ENCODE data around the gene MTMR2. TPM values are rescaled to one million over a fixed set of nuclear protein-coding genes. Genes with fewer than 3 reads are reported as not detected.

The MTMR2 gene
- total RNA-seq, 1 donor from 2014 or later = 14.7 TPM

DNA sequence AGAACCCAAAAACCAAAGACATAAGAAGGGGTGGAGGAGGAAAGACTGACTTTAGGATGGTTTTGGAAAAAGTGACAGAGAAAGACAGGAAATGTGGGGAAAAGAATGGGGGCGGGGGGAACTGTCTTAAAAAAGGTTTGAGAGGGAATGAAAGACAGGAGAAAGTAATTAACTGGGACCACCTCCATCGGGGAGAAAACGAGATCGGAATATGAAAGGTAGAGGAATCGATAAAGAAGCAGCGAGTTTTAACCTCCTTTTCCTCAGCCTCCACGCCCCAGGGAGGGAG lies 524 bp downstream of the MTMR2 start:
- TF ChIP-seq, protein P1, sequence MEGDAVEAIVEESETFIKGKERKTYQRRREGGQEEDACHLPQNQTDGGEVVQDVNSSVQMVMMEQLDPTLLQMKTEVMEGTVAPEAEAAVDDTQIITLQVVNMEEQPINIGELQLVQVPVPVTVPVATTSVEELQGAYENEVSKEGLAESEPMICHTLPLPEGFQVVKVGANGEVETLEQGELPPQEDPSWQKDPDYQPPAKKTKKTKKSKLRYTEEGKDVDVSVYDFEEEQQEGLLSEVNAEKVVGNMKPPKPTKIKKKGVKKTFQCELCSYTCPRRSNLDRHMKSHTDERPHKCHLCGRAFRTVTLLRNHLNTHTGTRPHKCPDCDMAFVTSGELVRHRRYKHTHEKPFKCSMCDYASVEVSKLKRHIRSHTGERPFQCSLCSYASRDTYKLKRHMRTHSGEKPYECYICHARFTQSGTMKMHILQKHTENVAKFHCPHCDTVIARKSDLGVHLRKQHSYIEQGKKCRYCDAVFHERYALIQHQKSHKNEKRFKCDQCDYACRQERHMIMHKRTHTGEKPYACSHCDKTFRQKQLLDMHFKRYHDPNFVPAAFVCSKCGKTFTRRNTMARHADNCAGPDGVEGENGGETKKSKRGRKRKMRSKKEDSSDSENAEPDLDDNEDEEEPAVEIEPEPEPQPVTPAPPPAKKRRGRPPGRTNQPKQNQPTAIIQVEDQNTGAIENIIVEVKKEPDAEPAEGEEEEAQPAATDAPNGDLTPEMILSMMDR (IDR thresholded peaks at IDR 0.05) = no peak
- peak overlapping the region; percentile 86 for H3K4me3 ChIP-seq
- no peaks in the 10 kb centered on the region for H3K36me3 ChIP-seq
- intact Hi-C loops (cut with DNase I) = loop anchor here (5.0 to 10.0 kb wide), 3 partner anchors 71 to 321 kb away; no protein-coding TSS in a partner anchor
- no peaks in the 10 kb centered on the region for H3K9me3 ChIP-seq
- peak overlapping the region; percentile 94 to 98 for H3K27ac ChIP-seq
- peaks cover 0 to 11% of the 10 kb centered on the region in 2 donors for H3K4me1 ChIP-seq
- no peaks in the 10 kb centered on the region for H3K27me3 ChIP-seq
- DNase-seq (ENCODE audit: low spot score in 2 of 2) = no peak

DNA sequence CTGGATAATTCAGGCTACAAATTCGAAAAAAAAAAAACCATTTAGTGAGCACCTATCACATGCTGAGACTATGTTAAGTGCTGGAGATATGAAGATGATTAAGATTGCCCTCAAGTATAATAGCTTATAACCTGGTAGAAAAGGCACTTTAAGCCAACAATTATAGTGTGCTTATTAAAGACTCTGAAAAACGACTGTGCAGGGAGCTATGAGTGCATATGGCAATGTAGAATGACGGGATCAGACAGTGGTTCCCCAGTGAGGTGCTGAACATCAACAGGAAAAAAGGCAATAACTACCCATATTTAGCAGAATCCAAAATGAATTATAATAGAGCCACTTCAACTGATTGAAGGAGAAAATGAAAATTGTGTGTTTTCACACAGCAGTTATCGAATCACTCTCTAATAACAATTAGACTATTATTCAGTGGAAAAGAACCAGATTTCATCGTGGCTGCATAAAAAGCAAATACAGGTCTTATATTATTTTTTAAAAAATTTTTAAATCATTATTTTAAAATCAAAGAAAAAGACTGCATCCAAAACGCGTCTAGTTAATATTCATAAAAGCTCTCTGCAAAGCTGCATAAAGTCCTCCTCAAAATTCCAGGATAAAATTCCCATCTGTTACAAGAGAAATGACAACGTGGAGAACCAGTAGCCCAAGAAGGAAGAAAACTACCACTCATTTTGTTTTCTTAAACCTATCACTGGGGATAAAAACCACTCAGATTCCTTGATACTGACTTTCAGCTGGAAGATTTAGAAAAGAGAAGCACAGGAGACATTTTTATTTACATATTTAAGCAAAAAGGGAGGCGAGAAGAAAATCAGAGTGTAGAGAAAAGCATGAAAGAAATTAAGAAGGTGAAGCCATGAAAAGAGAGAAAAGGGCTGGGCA lies 1.1 kb downstream of the MTMR2 start:
- no peaks in the 10 kb centered on the region for H3K27me3 ChIP-seq
- H3K4me3 ChIP-seq = peak overlapping the region; percentile 86
- TF ChIP-seq, protein P1 (IDR thresholded peaks at IDR 0.05) = no peak
- H3K36me3 ChIP-seq = no peaks in the 10 kb centered on the region
- DNase-seq (ENCODE audit: low spot score in 2 of 2) = no peak
- intact Hi-C loops (cut with DNase I) = loop anchor here (5.0 to 10.0 kb wide), 3 partner anchors 70 to 322 kb away; no protein-coding TSS in a partner anchor
- no peaks in the 10 kb centered on the region for H3K9me3 ChIP-seq
- H3K27ac ChIP-seq = peak overlapping the region; percentile 94 to 98
- H3K4me1 ChIP-seq = peaks cover 4 to 11% of the 10 kb centered on the region in 2 donors

DNA sequence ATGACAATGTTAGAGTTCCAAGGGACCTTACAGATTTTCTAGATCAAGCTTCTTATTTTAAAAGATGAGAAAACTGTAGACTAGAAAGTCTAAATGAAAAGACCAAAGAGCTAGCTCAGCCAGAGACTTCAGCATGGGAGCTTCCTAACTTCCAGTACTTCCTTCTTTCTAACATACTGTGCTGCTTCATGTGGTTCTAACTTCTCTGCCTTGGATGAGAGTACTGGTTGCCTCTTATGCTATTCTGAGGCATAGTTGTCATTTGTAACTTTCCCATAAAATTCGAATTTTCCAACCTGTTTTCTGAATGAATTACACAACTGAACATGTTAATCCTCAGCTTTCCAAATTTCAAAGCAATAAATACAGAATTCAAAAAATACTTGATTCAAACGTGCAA lies 1.8 kb downstream of the MTMR2 start:
- H3K4me3 ChIP-seq = peak overlapping the region in 1 of 2 donors; percentile 86
- no peaks in the 10 kb centered on the region for H3K9me3 ChIP-seq
- H3K27me3 ChIP-seq = no peaks in the 10 kb centered on the region
- H3K4me1 ChIP-seq = peaks cover 7 to 18% of the 10 kb centered on the region in 2 donors
- intact Hi-C loops (cut with DNase I) = loop anchor here (5.0 to 10.0 kb wide), 3 partner anchors 70 to 323 kb away; no protein-coding TSS in a partner anchor
- no peak for DNase-seq (ENCODE audit: low spot score in 2 of 2)
- H3K36me3 ChIP-seq = no peaks in the 10 kb centered on the region
- TF ChIP-seq, protein P1 (IDR thresholded peaks at IDR 0.05) = no peak
- H3K27ac ChIP-seq = peak overlapping the region; percentile 94 to 98

DNA sequence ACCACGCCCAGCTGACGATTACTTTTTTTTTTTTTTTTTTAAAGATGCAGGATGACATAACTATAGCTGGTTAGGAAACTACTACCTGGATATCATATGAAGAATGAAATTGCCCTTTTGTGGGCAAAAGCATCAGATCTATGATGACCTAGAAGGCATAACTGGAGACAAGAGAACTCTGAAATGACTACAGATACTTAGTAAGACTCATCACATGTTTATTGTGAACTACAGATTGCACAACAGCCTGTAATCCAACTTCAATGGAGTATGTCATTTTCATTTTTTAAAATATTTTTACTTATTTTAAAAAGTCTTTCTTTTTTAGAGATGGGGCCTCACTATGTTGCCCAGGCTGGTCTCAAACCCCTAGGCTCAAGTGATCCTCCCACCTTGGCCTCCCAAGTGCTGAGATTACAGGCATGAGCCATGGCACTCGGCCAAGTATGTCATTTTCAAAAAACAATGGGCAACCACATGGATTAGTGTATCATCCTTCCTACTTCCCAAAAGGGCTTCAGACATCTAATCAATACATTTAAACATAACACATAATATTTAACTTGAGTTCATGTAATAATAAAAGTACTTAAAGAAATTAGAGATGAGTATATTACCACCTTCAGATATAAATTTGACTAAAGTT lies 3.3 kb downstream of the MTMR2 start:
- intact Hi-C loops (cut with DNase I) = loop anchor here (5.0 to 10.0 kb wide), 3 partner anchors 68 to 324 kb away; no protein-coding TSS in a partner anchor
- TF ChIP-seq, protein P1 (IDR thresholded peaks at IDR 0.05) = no peak
- Histone ChIP-seq H3K4me3 (no peak overlapping the region), H3K27ac (no peak overlapping the region), H3K36me3 (no peaks in the 10 kb centered on the region), H3K27me3 (no peaks in the 10 kb centered on the region), H3K9me3 (no peaks in the 10 kb centered on the region), H3K4me1 (peaks cover 7 to 26% of the 10 kb centered on the region in 2 donors)
- DNase-seq (ENCODE audit: low spot score in 2 of 2) = no peak

DNA sequence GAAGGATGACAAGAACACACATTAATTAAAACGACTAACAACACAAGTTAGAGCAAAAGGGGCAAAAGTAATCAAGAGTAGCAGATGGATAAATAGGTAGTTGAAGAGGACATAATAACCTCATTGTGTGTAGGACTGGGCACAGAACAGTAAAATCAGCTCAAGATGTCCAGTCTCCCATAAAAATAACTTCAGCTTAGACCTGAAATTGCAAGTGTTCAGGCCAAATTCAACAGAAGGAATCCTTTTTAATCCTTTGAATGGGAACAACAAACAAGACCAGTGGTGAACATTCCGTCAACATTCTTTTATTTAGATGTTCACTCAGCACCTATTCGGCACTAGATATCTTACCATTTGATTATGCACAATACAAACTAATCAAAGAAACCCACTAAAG lies 4.4 kb downstream of the MTMR2 start:
- no peak overlapping the region for H3K4me3 ChIP-seq
- H3K4me1 ChIP-seq = peaks cover 7 to 27% of the 10 kb centered on the region in 2 donors
- DNase-seq (ENCODE audit: low spot score in 2 of 2) = no peak
- H3K27ac ChIP-seq = no peak overlapping the region
- no peaks in the 10 kb centered on the region for H3K9me3 ChIP-seq
- no peaks in the 10 kb centered on the region for H3K27me3 ChIP-seq
- intact Hi-C loops (cut with DNase I) = no loop called here
- TF ChIP-seq, protein P1 (IDR thresholded peaks at IDR 0.05) = no peak
- H3K36me3 ChIP-seq = no peaks in the 10 kb centered on the region
